Activated naive CD4-positive, alpha-beta T cell treated with anti-CD3 and anti-CD28 coated beads, Interleukin-2, amount 50 U/mL, for 72 hours (primary cell): ENCODE results near the gene SAMD13. TPM values are rescaled to one million over a fixed set of nuclear protein-coding genes. Genes with fewer than 3 reads are reported as not detected.

Experiments
- ATAC-seq, 2 donors: fragments of 150-1000 bp; cut with Tn5 transposase; 2 replicates each; pipeline ENCODE4 v1.10.0; 2021; ENCODE audit warnings: mild to moderate bottlenecking in 2 of 2, moderate library complexity in 2 of 2
- DNase-seq, 2 donors: peaks; one replicate each; pipeline ENCODE4 v3.0.0; 2021 to 2022; ENCODE audit warnings: low spot score in 2 of 2
- H3K27ac Mint-ChIP-seq, 2 donors: one replicate each; pipeline ENCODE4 v1.8.0; 2022; ENCODE audit warnings: mild to moderate bottlenecking in 2 of 2, mixed read lengths in 2 of 2
- H3K36me3 Mint-ChIP-seq, 2 donors: one replicate each; pipeline ENCODE4 v1.8.0; 2022; ENCODE audit warnings: mixed read lengths in 2 of 2
- H3K9me3 Mint-ChIP-seq, 2 donors: one replicate each; pipeline ENCODE4 v1.8.0; 2022; ENCODE audit warnings: mixed read lengths in 2 of 2
- total RNA-seq, 2 donors: library from RNA; stranded (reverse); gene quantifications; one replicate each; pipeline ENCODE4 v1.2.3, GENCODE V29; 2022

The SAMD13 gene
- total RNA-seq, 2 donors from 2014 or later, result 0.29 TPM; not detected in 1

DNA sequence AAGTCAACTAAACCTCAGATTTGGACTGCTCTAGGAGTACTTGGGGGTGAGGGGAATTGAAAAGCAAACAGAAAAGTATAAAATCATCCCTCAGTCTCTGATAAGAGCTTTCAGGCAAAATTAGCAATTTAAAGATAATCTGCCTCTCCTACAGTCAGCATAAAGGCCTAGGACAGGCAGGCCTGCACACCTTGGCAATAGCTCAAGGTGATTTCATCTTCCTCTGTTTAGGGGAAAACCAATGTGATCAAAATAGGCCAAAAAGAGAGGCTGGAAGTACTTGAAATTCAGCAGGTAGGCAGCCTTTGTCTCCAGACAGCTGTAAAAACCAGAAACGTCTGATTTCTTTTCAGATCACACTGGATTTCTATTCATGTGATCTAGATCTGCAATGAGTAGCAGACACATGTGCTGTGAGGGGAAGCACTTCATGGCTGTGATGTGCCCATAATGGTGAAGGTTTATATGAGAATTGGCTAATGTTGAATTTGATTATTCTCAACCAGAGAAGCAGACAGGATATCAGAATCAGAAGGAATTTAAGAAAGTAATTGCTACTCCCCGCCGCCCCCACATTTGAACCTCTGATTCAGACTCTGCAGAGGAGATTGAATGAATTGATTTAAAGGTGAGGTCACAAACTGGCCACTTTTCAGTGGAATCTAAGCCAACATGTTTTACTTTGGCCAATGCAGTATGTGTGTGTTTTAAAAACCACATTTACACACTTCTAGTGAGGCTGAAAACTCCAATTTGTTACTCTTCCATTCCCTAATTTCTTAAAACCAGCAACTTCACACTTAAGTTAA, 51.0 kb downstream of the SAMD13 start:
- no peak for DNase-seq
- H3K36me3 Mint-ChIP-seq, result peaks cover 0 to 5% of the 10 kb centered on the region in 2 donors
- H3K9me3 Mint-ChIP-seq, result no peaks in the 10 kb centered on the region
- no peak overlapping the region for H3K27ac Mint-ChIP-seq
- ATAC-seq, result no peak

DNA sequence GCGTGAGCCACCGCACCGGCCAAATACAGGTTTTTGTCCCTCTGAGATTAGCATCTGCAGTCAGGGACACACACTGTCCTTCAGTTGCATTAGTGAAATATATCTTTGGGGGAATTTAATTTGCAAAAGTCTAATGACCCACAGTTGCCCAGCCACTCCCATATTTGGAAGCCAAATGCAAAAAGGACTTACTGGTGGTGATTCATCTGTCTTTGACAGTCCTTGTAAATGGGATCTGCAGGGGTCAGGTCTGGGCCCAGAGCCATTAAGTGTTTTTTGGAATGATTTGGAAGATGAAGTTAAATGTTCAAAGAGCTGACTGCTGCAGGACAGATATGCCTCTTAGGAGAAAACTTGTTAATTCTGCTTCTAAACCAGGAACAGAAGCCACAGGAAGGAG, 52.2 kb downstream of the SAMD13 start:
- H3K27ac Mint-ChIP-seq, result no peak overlapping the region
- ATAC-seq (no peak), DNase-seq (no peak)
- no peaks in the 10 kb centered on the region for H3K9me3 Mint-ChIP-seq
- H3K36me3 Mint-ChIP-seq, result peaks cover 0 to 5% of the 10 kb centered on the region in 2 donors

DNA sequence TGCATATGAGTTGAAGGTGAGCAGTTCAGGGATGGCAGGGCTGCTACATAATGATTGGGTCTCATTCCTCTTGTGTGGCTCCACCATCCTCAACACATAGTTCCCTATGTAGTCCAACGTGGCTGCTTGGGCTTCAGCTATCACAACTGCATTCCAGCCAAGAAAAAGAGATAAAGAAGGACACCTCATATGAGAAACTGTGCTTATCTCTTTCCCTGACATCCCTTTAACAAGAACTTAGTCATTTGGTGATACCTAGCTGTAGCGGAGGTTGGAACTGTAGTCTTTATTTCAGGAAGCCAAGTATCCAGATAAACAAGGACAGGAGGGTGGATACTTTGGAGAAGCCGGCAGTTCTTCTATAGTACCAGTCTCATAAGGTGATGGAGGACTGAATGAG, 54.0 kb downstream of the SAMD13 start:
- Mint-ChIP-seq H3K9me3 (no peaks in the 10 kb centered on the region), H3K27ac (no peak overlapping the region), H3K36me3 (peaks cover 0 to 5% of the 10 kb centered on the region in 2 donors)
- ATAC-seq (no peak), DNase-seq (no peak)

DNA sequence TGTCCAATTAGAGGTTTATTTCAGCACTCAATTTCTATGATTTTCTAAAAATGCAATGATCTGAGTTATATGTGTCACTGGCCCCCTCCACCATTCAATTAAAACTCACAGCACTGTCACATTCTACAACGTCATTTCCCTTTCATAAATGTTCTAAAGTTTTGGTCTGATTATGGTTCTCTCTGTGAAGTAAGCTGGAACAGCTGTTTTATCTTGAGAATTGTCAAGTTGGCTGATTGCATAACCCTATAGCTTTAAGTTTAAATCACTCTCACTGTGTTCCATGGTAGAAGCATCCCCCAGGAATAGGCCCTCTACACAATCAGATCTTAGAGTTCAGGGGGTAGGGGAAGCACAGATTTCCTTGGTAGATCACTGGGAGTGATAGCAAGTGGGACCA, 55.4 kb downstream of the SAMD13 start:
- Mint-ChIP-seq H3K9me3 (no peaks in the 10 kb centered on the region), H3K27ac (no peak overlapping the region), H3K36me3 (peaks cover 0 to 5% of the 10 kb centered on the region in 2 donors)
- ATAC-seq (no peak), DNase-seq (no peak)

DNA sequence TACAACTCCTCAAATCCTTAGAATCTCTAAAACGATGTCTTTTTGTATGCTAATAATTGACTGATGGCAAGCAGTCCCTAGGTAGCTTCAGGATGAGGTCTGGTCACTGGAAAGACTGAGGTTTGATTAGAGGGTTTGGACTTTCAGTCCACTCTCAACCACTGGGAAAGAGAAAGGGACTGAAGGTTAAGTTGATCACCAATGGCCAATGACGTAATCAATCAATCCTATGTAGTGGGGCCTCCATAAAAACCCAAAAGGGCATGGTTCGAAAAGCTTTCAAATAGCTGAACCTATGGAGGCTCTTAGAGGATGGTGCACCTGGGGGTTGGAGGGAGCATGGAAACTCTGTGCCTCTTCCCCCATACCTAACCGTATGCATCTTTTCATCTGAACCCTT, 57.2 kb downstream of the SAMD13 start:
- H3K36me3 Mint-ChIP-seq, result peaks cover 0 to 5% of the 10 kb centered on the region in 2 donors
- no peaks in the 10 kb centered on the region for H3K9me3 Mint-ChIP-seq
- H3K27ac Mint-ChIP-seq, result no peak overlapping the region
- DNase-seq, result no peak
- no peak for ATAC-seq

DNA sequence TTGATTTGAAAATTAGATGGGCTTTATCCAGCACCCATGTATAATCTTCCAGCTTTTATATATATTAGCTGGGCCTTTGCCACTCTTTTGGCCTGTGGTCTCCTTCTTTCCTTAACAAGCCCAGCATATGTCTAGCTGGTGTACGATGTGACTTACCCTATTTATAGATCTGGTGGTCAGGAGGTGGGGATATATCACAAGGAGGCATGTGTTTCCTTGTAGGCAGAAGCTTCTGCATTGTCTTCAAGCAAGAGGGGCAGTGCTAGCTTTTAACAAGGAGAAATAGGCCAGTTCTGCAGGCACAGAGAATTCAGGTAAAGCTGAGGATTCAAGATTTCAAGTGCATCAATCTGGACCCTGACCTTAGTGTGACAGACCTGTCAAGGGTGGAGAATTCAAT, 58.8 kb downstream of the SAMD13 start:
- Mint-ChIP-seq H3K36me3 (peaks cover 0 to 5% of the 10 kb centered on the region in 2 donors), H3K27ac (no peak overlapping the region)
- no peak for ATAC-seq

DNA sequence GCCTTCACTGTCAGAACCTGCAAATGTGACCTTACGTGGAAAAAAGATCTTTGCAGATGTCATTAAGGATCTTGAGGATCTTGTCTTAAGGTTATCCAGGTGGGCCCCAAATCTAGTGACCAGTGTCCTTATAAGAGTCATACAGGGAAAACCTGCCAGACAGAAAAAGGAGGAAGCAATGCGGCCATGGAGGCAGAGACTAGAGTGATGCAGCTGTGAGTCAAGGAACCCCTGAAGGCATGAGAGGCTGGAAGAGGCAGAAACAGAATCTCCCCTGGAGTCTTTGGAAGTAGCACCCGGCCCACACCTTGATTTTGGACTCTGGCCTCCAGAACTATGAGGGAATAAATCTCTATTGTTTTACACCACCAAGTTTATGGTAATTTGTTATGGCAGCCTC, 60.3 kb downstream of the SAMD13 start:
- ATAC-seq (no peak), DNase-seq (no peak)
- Mint-ChIP-seq H3K9me3 (no peaks in the 10 kb centered on the region), H3K36me3 (peaks cover 0 to 3% of the 10 kb centered on the region in 2 donors), H3K27ac (no peak overlapping the region)

More for the DNA sequence above, 58.8 kb downstream of the SAMD13 start:
- no peaks in the 10 kb centered on the region for H3K9me3 Mint-ChIP-seq
- DNase-seq, result no peak

DNA sequence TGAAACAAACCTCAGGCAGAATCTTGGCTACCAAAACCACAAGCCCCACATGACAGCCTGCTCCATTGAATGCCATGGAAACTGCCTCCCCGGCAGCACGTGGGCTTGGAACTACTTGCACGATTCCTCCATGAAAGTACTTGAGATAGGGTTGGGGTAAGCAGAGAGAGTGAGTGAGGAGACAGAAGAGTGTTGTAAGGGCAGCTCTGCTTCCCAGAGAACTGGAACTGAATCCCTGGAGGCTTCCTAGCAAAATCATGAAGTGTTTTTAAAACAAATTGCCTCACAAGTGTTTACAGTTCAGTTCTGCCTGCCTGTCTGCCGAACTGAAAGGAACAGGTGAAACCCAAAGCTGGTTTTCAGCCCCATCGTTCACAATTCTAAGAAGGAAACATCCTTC, 61.5 kb downstream of the SAMD13 start:
- ATAC-seq (no peak), DNase-seq (no peak)
- Mint-ChIP-seq H3K36me3 (no peaks in the 10 kb centered on the region), H3K9me3 (no peaks in the 10 kb centered on the region), H3K27ac (no peak overlapping the region)

DNA sequence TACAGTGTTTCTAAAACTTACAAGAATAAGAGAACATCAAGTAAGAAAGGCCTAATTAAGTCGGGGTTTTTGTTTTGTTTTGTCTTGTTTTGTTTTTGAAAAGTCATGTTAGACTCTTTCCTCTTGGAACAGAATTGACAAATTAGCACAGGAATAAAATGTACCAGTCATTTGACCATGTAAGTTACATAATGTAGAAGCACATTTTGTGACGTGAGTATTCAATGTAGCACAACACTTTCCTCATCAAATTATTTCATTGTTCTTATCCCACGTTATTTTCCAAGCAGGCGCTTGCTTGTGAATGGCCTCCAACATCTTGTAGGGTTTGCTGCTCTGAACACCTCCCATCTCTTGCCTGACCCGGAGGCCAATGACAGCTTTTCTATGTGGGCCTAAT, 62.1 kb downstream of the SAMD13 start:
- Mint-ChIP-seq H3K9me3 (no peaks in the 10 kb centered on the region), H3K27ac (no peak overlapping the region), H3K36me3 (no peaks in the 10 kb centered on the region)
- ATAC-seq (no peak), DNase-seq (no peak)

DNA sequence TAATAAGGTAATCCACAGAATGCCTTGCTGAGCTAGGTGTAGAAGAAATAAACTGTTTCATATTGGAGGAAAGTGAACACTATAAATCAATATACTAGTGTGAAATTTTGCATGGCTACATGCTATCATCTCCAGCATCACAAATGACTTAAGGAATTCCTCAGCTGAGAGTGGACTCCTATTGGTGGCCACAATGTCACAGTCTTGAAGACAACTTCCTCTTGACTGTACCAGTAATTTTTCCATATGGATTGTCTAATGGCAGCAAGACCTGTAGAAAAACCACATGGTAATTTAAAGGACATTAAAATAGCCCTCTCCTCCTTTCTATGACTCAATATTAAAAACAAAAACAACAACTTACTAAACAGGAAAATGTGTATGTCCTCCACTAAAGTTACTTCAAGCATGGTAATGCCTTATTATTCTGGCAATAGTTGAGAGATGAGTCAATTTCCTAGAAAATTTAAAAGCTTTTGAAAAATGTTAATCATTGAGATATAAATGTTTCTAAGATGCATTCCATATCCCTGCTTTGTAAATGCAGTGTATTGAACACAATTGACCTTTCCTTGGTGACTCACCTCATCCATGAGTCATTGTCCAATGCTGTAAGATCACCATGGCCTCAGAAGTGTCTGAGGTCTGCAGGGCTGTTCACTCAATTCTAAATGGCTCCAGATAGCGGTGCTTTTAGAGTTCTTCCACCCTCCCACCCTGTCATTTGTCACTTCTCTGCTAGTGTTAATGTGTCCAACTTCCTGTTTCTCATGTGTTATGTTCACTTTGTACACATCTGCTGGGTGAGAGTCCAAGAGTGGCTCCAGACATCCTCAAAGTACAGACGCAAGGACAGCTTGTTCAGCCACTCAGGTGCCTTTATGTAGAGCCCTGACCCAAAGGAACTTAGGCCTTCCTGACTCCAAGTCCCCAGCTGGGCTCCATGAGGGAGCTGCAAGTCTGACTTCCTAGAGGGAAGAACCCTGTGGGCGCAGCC, 64.0 kb downstream of the SAMD13 start:
- DNase-seq (no peak), ATAC-seq (peak; percentile 85 to 96)
- Mint-ChIP-seq H3K27ac (no peak overlapping the region), H3K36me3 (no peaks in the 10 kb centered on the region), H3K9me3 (no peaks in the 10 kb centered on the region)

DNA sequence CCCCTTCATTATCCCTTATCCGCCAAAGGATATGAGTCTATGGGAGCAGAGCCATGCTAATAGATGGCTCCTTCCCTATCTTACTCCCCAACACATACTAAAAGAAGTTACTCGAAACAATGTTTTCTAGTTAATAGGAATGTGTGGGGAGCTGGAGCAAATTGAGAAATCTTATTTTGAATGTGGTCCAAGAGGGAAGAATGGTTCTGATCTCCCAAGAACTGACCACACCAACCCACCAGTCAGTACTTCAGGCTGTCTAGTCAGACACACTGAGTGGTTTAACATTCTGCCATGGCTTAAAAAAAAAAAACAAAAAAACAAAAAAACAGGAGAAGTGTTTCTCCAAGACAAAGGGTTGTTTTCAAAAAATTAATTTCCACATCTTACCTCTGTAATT, 65.3 kb downstream of the SAMD13 start:
- ATAC-seq (no peak), DNase-seq (no peak)
- Mint-ChIP-seq H3K27ac (no peak overlapping the region), H3K36me3 (no peaks in the 10 kb centered on the region), H3K9me3 (no peaks in the 10 kb centered on the region)

DNA sequence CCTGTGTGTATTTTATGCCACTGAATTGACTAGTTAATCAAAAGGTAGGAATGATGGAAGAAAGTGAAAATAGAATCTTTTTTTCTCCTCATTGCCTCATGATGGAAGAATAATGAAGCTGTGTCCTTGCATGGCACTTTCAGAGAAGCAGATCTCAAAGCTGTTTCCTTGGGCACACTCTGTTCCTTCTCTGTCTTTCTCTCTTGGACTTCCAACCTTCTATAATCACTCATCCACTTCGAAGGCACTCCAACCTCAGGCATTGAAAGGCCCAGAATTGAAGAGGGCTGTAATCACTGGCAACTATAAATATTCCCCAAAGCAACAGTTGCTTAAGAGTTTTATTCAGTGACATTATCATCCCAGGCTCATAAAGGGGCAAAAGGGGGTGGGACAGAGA, 65.7 kb downstream of the SAMD13 start:
- DNase-seq (no peak), ATAC-seq (no peak)
- H3K9me3 Mint-ChIP-seq, result peaks cover 0 to under 1% of the 10 kb centered on the region in 2 donors
- no peaks in the 10 kb centered on the region for H3K36me3 Mint-ChIP-seq
- no peak overlapping the region for H3K27ac Mint-ChIP-seq

DNA sequence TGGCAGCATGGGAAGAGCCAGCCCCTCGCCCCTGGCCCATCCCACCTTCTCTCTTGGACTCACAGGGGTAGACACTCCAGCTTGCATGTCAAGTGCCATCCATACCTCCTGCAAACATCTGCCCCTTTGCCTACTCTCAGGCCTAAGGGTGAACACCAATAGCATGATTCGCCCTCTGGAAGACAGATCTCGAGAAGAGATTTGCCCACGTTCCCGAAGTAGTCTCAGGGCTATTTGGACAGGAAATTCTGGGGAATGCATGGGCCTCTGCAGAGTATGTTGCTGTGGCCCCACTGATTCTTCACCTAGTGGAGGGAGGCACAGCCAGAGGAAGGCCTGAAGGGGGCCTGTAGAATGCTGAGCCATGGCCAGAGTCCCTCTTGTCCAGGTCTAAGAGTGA, 66.9 kb downstream of the SAMD13 start:
- ATAC-seq (no peak), DNase-seq (no peak)
- Mint-ChIP-seq H3K36me3 (no peaks in the 10 kb centered on the region), H3K9me3 (peaks cover 0 to 5% of the 10 kb centered on the region in 2 donors), H3K27ac (no peak overlapping the region)

DNA sequence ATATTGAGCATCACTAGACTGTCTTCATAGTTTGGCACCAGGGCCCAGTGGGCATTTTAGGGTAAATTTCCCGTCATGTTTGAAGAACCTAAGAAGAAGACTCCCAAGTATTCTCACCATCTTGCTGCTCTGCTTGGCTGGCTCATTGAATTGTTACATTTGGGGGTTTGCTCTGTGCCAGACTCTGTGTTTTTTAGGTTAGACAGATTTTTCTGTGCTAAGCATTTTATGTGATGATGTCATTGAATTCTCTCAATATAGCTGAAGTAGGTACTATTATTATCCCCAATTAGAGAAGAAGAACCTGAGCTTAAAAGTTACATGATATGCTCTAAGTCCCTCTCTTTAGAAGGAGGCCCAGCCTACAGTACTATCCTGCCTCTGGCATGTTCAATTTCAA, 68.8 kb downstream of the SAMD13 start:
- H3K9me3 Mint-ChIP-seq, result peaks cover 0 to 5% of the 10 kb centered on the region in 2 donors

DNA sequence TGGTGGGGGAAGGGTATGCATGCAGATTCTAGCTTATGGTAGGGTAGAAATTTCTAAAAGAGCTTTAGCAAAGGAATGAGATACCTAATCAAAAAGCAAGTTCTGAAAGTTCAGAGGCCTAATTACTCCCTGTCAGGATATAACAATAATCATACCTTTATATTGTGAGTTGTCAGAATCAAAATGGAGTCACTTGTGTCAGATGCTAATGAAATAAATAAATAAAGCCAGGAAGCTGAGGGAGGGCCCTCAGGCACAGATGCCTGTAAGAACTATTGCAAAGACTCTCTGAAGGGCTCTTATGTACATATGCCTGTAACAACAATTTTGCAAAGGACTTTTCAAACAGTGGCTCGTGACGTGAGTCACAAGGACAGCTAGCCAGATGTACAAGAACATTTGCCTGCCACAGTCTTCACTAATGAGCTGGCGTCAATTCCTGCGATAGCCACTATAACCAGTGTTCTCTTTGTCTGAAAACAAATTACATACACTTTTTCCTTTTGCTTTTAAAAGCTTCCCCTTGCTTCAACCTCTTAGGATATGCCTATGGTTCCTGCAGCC, 69.4 kb downstream of the SAMD13 start:
- Mint-ChIP-seq H3K9me3 (peaks cover 0 to 5% of the 10 kb centered on the region in 2 donors), H3K27ac (no peak overlapping the region), H3K36me3 (no peaks in the 10 kb centered on the region)
- DNase-seq, result no peak
- ATAC-seq, result no peak

More for the DNA sequence above, 68.8 kb downstream of the SAMD13 start:
- ATAC-seq (no peak), DNase-seq (no peak)
- Mint-ChIP-seq H3K36me3 (no peaks in the 10 kb centered on the region), H3K27ac (no peak overlapping the region)

DNA sequence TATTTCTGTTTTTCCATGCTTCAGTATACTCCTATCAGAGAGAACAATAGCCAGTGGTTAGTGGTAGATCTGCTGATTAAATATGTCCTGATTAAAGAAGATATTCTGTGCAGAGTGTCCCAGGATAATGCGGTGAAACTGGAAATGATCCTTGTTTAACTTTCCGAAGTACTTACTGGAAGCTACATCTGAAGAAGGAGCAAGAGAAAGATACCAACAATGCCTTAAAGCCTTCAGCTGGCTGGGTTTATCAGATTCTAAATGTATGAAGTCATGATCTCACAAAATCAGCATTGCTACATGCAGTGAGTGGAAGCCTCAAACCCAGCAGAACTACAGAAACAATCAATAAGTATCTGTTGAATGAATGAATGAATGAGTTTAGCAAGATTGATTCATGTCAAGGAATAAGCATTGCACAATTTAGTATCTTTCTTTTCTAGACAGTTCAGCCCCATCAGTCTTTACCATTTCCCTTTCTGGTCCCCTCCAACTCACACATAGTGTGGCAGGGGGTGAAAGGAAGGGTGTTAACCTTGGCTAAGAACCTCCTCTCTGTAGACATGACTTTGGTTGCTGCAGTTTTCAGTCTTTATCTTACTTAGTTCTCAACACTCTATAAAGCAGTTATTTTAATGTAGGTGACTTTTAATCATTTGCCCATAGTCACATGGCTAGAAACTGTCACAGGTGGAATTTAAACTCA, 72.1 kb downstream of the SAMD13 start:
- H3K9me3 Mint-ChIP-seq, result peaks cover 0 to 5% of the 10 kb centered on the region in 2 donors
- DNase-seq (no peak), ATAC-seq (no peak)
- H3K27ac Mint-ChIP-seq, result no peak overlapping the region
- no peaks in the 10 kb centered on the region for H3K36me3 Mint-ChIP-seq
